Fibroblast of mammary gland (primary cell): Measurements from ENCODE around the gene MRPL4.

Source experiments
- DNase-seq: peaks from one replicate; pipeline ENCODE4 v3.0.0-alpha.2; 2010; ENCODE audit warnings: low read depth
- H3K4me3 ChIP-seq: 2 replicates; pipeline ENCODE4 v1.5.1; 2011; ENCODE audit warnings: low read depth, mild to moderate bottlenecking, low read length, moderate library complexity; ENCODE audit not compliant: control insufficient read depth
- TF ChIP-seq, protein P1 (sequence below): conservative IDR thresholded peaks from 2 replicates; pipeline ENCODE4 v1.5.1; 2011; ENCODE audit warnings: low read depth, low read length, inconsistent platforms; ENCODE audit not compliant: control insufficient read depth, insufficient read depth

The MRPL4 gene

GRCh38 chr19:10299545-10300458, 47.8 kb downstream of the MRPL4 start:
- DNase-seq = no peak
- no peak overlapping the region for H3K4me3 ChIP-seq
- TF ChIP-seq, protein P1, sequence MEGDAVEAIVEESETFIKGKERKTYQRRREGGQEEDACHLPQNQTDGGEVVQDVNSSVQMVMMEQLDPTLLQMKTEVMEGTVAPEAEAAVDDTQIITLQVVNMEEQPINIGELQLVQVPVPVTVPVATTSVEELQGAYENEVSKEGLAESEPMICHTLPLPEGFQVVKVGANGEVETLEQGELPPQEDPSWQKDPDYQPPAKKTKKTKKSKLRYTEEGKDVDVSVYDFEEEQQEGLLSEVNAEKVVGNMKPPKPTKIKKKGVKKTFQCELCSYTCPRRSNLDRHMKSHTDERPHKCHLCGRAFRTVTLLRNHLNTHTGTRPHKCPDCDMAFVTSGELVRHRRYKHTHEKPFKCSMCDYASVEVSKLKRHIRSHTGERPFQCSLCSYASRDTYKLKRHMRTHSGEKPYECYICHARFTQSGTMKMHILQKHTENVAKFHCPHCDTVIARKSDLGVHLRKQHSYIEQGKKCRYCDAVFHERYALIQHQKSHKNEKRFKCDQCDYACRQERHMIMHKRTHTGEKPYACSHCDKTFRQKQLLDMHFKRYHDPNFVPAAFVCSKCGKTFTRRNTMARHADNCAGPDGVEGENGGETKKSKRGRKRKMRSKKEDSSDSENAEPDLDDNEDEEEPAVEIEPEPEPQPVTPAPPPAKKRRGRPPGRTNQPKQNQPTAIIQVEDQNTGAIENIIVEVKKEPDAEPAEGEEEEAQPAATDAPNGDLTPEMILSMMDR = no peak

DNA sequence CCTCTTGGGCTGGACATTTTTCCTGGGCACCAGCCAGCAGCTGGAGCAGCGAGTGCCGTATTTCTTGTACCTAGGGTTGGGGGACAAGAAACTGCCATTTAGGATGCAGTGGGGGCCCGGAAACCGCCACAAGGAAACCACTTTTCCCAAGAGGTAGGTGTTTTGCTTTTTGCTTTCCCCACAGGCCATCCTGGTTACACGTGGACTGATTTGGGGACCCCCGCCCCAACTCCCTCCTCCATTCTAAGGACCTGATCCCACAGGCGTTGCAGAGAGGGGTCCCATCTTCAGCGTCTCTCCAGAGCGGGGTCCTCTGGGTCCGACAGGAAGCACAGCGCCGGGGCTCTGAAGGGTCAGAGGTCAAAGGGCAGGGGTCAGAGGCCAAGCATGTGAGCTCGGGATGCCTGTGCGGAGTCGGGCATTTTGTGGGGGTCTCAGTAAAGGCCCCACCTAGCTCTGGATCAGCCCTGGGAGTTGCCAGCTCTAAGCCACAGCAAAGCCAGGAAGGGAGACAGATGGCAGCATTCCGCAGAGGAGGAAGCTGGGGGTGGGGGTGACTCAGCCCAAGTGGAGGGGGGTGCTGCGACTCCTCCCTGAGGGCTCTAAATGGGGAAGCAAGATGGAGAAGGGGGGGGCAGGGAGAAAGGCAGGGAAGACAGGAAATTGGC, 53.3 kb downstream of the MRPL4 start:
- peak; percentile 60 for DNase-seq
- no peak overlapping the region for H3K4me3 ChIP-seq
- TF ChIP-seq, protein P1 = no peak

GRCh38 chr19:10306327-10306726, 54.3 kb downstream of the MRPL4 start:
- no peak for DNase-seq
- TF ChIP-seq, protein P1 = no peak
- no peak overlapping the region for H3K4me3 ChIP-seq

GRCh38 chr19:10309423-10309822, 57.4 kb downstream of the MRPL4 start, which contains the start of gene ZGLP1:
Gene ZGLP1, minus strand, starts transcription at chr19:10309815.
- no peak for DNase-seq
- TF ChIP-seq, protein P1 = no peak
- no peak within 1 kb of the TSS for H3K4me3 ChIP-seq
